SU-DHL-6 (cell line): Measurements from ENCODE around the gene ARHGAP27.

Source experiments
- H2AFZ ChIP-seq: fragments of 200-600 bp; sonication (generic); 2 replicates; pipeline ENCODE4 v1.6.1; 2014; ENCODE audit warnings: low read depth, mild to moderate bottlenecking, moderate library complexity, mixed read lengths, antibody characterized with exemption, low read length; ENCODE audit not compliant: severe bottlenecking
- H3F3A ChIP-seq: fragments of 200-600 bp; shearing (Covaris generic); 2 replicates; pipeline ENCODE4 v1.6.0; 2016; ENCODE audit warnings: antibody characterized with exemption, mild to moderate bottlenecking; ENCODE audit not compliant: insufficient read depth
- H3K27ac ChIP-seq: fragments of 200-600 bp; sonication (generic); 2 replicates; pipeline ENCODE4 v1.5.1; 2016; ENCODE audit warnings: low read depth, mild to moderate bottlenecking, low read length, moderate library complexity, mixed read lengths
- H3K27me3 ChIP-seq: fragments of 200-600 bp; sonication (generic), shearing (Covaris generic); 2 replicates; pipeline ENCODE4 v1.6.0; 2014; ENCODE audit warnings: mild to moderate bottlenecking, low read length
- H3K36me3 ChIP-seq: fragments of 200-600 bp; sonication (generic); 2 replicates; pipeline ENCODE4 v1.6.1; 2014; ENCODE audit warnings: mild to moderate bottlenecking, low read length, mixed read lengths
- H3K4me2 ChIP-seq: fragments of 300-600, 200-600 bp; shearing (Covaris generic), sonication (generic); 2 replicates; pipeline ENCODE4 v1.6.0; 2014; ENCODE audit warnings: low read length, low read depth, mild to moderate bottlenecking; ENCODE audit not compliant: poor library complexity, severe bottlenecking
- H3K4me3 ChIP-seq: fragments of 200-600 bp; sonication (generic); 2 replicates; pipeline ENCODE4 v1.5.1; 2014; ENCODE audit warnings: antibody characterized with exemption, low read length, mild to moderate bottlenecking, mixed read lengths; ENCODE audit not compliant: insufficient read depth, poor library complexity, severe bottlenecking
- H3K79me2 ChIP-seq: fragments of 200-600 bp; sonication (generic); 2 replicates; pipeline ENCODE4 v1.6.1; 2014; ENCODE audit warnings: mild to moderate bottlenecking, low read length, moderate library complexity; ENCODE audit not compliant: insufficient read depth
- H3K9ac ChIP-seq: fragments of 200-600 bp; sonication (generic); 2 replicates; pipeline ENCODE4 v1.7.0; 2014; ENCODE audit warnings: mild to moderate bottlenecking, low read length
- H3K9me2 ChIP-seq: fragments of 200-600 bp; sonication (generic); replicated peaks from 2 replicates; pipeline ENCODE4 v1.6.1; 2014; ENCODE audit warnings: low read length; ENCODE audit not compliant: insufficient read depth
- H3K9me3 ChIP-seq: fragments of 200-600 bp; sonication (generic); 2 replicates; pipeline ENCODE4 v1.6.1; 2014; ENCODE audit warnings: low read length, mixed read lengths; ENCODE audit not compliant: insufficient read depth
- H4K20me1 ChIP-seq: fragments of 200-600 bp; sonication (generic); 2 replicates; pipeline ENCODE4 v1.6.1; 2014; ENCODE audit warnings: low read depth, mild to moderate bottlenecking, antibody characterized with exemption, low read length, moderate library complexity, mixed read lengths
- EZH2phosphoT487 ChIP-seq: fragments of 200-600 bp; sonication (generic), shearing (Covaris generic); conservative IDR thresholded peaks from 2 replicates; pipeline ENCODE4 v1.6.1; 2018; ENCODE audit warnings: mild to moderate bottlenecking, antibody characterized with exemption, low read length, moderate library complexity, mixed read lengths
- TF ChIP-seq, protein P1 (sequence below): fragments of 200-600 bp; sonication (generic); IDR thresholded peaks from one replicate; pipeline ENCODE4 v1.5.1; 2017; ENCODE audit warnings: antibody characterized with exemption, mild to moderate bottlenecking, low read length, moderate library complexity; ENCODE audit not compliant: insufficient read depth, poor library complexity, severe bottlenecking

The ARHGAP27 gene

DNA sequence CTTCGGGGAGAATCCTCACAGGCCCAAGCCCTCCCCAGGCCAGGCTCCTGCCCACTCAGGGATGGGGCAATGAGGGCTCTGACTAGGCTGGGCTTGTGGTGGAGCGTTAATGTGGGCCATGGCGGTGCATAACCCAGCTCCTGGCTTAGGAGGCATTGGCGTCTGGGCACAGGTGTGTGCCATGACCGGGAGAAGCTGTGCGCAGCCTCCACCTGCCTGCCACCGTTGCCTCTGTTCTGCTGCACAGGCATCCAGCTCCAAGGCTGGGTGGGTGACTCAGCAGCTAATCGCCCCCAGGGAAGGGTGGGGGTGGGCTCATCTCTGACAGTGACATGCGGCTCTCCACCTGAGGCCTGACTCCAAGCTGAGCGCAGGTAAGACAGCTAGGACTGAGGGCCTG, 3.5 kb upstream of the ARHGAP27 start:
- H3K4me3 ChIP-seq: no peak overlapping the region
- H3K4me2 ChIP-seq: no peak overlapping the region
- no peak overlapping the region for H2AFZ ChIP-seq
- no peak for TF ChIP-seq EZH2phosphoT487
- TF ChIP-seq, protein P1, sequence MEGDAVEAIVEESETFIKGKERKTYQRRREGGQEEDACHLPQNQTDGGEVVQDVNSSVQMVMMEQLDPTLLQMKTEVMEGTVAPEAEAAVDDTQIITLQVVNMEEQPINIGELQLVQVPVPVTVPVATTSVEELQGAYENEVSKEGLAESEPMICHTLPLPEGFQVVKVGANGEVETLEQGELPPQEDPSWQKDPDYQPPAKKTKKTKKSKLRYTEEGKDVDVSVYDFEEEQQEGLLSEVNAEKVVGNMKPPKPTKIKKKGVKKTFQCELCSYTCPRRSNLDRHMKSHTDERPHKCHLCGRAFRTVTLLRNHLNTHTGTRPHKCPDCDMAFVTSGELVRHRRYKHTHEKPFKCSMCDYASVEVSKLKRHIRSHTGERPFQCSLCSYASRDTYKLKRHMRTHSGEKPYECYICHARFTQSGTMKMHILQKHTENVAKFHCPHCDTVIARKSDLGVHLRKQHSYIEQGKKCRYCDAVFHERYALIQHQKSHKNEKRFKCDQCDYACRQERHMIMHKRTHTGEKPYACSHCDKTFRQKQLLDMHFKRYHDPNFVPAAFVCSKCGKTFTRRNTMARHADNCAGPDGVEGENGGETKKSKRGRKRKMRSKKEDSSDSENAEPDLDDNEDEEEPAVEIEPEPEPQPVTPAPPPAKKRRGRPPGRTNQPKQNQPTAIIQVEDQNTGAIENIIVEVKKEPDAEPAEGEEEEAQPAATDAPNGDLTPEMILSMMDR: no peak
- no peaks in the 10 kb centered on the region for H3K9me3 ChIP-seq
- no peaks in the 10 kb centered on the region for H3K9me2 ChIP-seq
- no peaks in the 10 kb centered on the region for H3K36me3 ChIP-seq
- H3K79me2 ChIP-seq: no peaks in the 10 kb centered on the region
- no peak overlapping the region for H3K27ac ChIP-seq
- no peaks in the 10 kb centered on the region for H4K20me1 ChIP-seq
- no peak overlapping the region for H3K9ac ChIP-seq
- no peaks in the 10 kb centered on the region for H3K27me3 ChIP-seq
- H3F3A ChIP-seq: no peaks in the 10 kb centered on the region

DNA sequence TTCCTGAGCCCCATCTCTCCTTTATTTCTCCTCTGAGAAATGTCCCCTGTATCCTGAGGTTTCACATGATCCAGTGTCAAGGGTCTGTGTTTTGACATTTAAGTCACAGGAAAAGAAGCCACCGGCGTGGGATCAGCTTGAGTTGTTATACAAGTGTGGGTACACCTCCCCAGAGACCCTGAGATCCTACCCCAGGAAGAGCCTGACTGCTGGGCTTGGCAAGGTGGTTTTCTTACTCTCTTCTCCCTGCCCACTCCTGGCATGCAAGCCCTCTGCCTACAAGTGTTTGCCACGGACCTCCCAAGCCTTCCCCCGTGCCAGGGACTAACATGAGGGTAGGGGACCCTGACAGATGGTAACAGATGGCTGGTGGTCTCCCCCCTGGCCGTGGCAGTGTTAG, 2.8 kb upstream of the ARHGAP27 start:
- H3K27ac ChIP-seq: no peak overlapping the region
- no peaks in the 10 kb centered on the region for H3K9me3 ChIP-seq
- no peak overlapping the region for H3K4me2 ChIP-seq
- H3F3A ChIP-seq: no peaks in the 10 kb centered on the region
- no peak overlapping the region for H2AFZ ChIP-seq
- no peak overlapping the region for H3K9ac ChIP-seq
- no peaks in the 10 kb centered on the region for H3K36me3 ChIP-seq
- H3K27me3 ChIP-seq: no peaks in the 10 kb centered on the region
- no peak overlapping the region for H3K4me3 ChIP-seq
- H3K9me2 ChIP-seq: no peaks in the 10 kb centered on the region
- H3K79me2 ChIP-seq: no peaks in the 10 kb centered on the region
- H4K20me1 ChIP-seq: no peaks in the 10 kb centered on the region
- TF ChIP-seq EZH2phosphoT487: no peak
- TF ChIP-seq, protein P1: no peak

DNA sequence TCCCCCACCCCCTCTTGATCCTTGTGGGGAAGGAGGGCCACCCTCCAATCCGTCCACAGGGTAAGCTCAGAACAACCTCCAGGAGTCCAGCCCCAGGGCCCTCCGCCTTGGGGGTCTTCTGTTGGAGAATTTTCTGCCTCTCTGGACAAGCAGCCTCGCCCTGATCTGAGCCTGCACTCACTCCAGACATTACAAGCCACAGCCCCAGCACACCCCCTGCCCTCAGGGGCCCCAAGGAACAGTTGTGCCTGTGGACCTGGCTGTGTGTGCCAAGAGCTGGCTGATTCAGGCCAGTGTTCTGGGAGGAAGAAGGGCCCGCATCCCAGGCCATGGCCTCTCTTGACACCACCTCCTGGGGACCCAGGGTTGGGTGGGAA, 477 bp upstream of the ARHGAP27 start:
- no peaks in the 10 kb centered on the region for H3K27me3 ChIP-seq
- no peak overlapping the region for H3K9ac ChIP-seq
- H3K9me2 ChIP-seq: no peaks in the 10 kb centered on the region
- H3K9me3 ChIP-seq: no peaks in the 10 kb centered on the region
- no peak overlapping the region for H3K4me2 ChIP-seq
- no peak overlapping the region for H3K4me3 ChIP-seq
- TF ChIP-seq, protein P1: no peak
- TF ChIP-seq EZH2phosphoT487: no peak
- H3K79me2 ChIP-seq: no peaks in the 10 kb centered on the region
- peaks cover 8% of the 10 kb centered on the region for H3F3A ChIP-seq
- H3K36me3 ChIP-seq: no peaks in the 10 kb centered on the region
- no peaks in the 10 kb centered on the region for H4K20me1 ChIP-seq
- H3K27ac ChIP-seq: no peak overlapping the region
- no peak overlapping the region for H2AFZ ChIP-seq
